Left lung (tissue), 10 donors: Measurements from ENCODE around the gene DACT3. TPM values are rescaled to one million over a fixed set of nuclear protein-coding genes. Genes with fewer than 3 reads are reported as not detected.

Experiments
- ATAC-seq: fragments of 200-7000 bp; cut with Tn5 transposase; one replicate; pipeline ENCODE4 v1.9.1; 2020; ENCODE audit warnings: moderate library complexity
- DNase-seq, 4 donors: peaks; one replicate each; pipeline ENCODE4 v3.0.0-alpha.2; 2013 to 2020
- H3K27ac ChIP-seq, 2 donors: fragments of 200-600 bp; sonication (generic) in 1 of 2; one replicate each; pipeline versions ENCODE4 v1.5.0 to v1.8.0; 2020 to 2021
- H3K27me3 ChIP-seq, 2 donors: fragments of 200-600 bp; sonication (generic) in 1 of 2; one replicate each; pipeline versions ENCODE4 v1.5.0 to v1.8.0; 2020 to 2021
- H3K36me3 ChIP-seq, 2 donors: fragments of 200-600 bp; sonication (generic) in 1 of 2; one replicate each; pipeline versions ENCODE4 v1.5.0 to v1.8.0; 2020 to 2021
- H3K4me1 ChIP-seq, 2 donors: fragments of 200-600 bp; one replicate each; pipeline ENCODE4 v1.8.0; 2021
- H3K4me3 ChIP-seq, 2 donors: fragments of 200-600 bp; sonication (generic) in 1 of 2; one replicate each; pipeline versions ENCODE4 v1.5.0 to v1.8.0; 2020 to 2021; ENCODE audit warnings: mild to moderate bottlenecking in 1 of 2
- H3K9me3 ChIP-seq, 2 donors: fragments of 200-600 bp; sonication (generic) in 1 of 2; one replicate each; pipeline versions ENCODE4 v1.5.0 to v1.8.0; 2020 to 2021
- intact Hi-C, 2 donors: fragments of 100-400 bp; cut with DNase I; formaldehyde crosslinking; loops; one replicate each; pipeline versions ENCODE4 v1.11.2 to v1.14.2; 2022
- polyA plus RNA-seq, 6 donors: library from polyadenylated mRNA; unstranded; fragments of 120-200 nt; gene quantifications; one replicate each; pipeline ENCODE4 v1.2.1, GENCODE V29; 2013; ENCODE audit not compliant: insufficient read length in 6 of 6
- total RNA-seq, 2 donors: library from RNA; stranded (reverse); fragmentation: NEBNext Ultra II Directional; extraction: Animal tissue kit (Norgen Biotek cat#: 25700); gene quantifications; one replicate each; pipeline ENCODE4 v1.2.1, GENCODE V29; 2021
- TF ChIP-seq, protein P1 (sequence below), 2 donors: fragments of 200-600 bp; sonication (generic) in 1 of 2; IDR thresholded peaks; one replicate each; pipeline versions ENCODE4 v1.5.0 to v1.8.0; 2021; ENCODE audit warnings: antibody characterized with exemption in 2 of 2
- donor health status: DM: no; HTN: yes; CAD: no.
- donor health status: DM: no; HTN: no; CAD: no.

Gene DACT3
- total and polyA plus RNA-seq, 8 donors: 6.6 to 53.4 (median 43.2) TPM

DNA sequence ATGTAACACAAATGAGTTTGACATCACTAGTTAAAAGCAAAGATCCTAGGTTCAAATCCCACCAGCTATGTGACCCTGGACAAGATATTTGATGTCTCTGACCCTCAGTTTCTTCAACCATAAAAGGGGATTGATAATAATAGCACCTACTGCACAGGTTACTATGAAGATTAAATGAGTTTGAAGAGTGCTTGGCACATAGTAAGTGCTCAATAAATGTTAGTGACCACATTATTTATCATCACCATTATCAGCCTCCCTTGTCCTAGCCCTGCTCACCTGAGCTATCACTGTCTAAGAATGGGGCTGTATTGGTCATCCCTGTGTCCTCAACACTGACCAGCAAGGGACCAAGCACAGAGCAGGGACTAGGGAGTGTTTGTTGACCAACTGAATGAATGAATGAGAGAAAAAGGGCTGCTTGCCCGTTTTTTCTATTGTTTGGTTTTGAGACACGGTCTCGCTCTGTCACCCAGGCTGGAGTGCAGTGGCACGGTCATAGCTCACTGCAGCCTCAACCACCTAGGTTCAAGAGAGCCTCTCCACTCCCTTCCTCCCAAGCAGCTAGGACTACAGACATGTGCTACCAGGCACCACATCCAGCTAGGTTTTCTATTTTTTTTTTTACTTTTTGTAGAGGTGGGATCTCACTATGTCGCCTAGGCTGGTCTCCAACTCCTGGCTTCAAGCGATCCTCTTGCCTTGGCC, 26.6 kb upstream of the DACT3 start:
- Histone ChIP-seq H3K27ac (no peak overlapping the region), H3K4me3 (no peak overlapping the region), H3K9me3 (no peaks in the 10 kb centered on the region), H3K4me1 (no peaks in the 10 kb centered on the region), H3K36me3 (peaks cover 0 to 100% of the 10 kb centered on the region in 2 donors), H3K27me3 (no peaks in the 10 kb centered on the region)
- TF ChIP-seq, protein P1, sequence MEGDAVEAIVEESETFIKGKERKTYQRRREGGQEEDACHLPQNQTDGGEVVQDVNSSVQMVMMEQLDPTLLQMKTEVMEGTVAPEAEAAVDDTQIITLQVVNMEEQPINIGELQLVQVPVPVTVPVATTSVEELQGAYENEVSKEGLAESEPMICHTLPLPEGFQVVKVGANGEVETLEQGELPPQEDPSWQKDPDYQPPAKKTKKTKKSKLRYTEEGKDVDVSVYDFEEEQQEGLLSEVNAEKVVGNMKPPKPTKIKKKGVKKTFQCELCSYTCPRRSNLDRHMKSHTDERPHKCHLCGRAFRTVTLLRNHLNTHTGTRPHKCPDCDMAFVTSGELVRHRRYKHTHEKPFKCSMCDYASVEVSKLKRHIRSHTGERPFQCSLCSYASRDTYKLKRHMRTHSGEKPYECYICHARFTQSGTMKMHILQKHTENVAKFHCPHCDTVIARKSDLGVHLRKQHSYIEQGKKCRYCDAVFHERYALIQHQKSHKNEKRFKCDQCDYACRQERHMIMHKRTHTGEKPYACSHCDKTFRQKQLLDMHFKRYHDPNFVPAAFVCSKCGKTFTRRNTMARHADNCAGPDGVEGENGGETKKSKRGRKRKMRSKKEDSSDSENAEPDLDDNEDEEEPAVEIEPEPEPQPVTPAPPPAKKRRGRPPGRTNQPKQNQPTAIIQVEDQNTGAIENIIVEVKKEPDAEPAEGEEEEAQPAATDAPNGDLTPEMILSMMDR (IDR thresholded peaks at IDR 0.05): no peak
- DNase-seq: no peak
- intact Hi-C loops: no loop called here
- no peak for ATAC-seq

DNA sequence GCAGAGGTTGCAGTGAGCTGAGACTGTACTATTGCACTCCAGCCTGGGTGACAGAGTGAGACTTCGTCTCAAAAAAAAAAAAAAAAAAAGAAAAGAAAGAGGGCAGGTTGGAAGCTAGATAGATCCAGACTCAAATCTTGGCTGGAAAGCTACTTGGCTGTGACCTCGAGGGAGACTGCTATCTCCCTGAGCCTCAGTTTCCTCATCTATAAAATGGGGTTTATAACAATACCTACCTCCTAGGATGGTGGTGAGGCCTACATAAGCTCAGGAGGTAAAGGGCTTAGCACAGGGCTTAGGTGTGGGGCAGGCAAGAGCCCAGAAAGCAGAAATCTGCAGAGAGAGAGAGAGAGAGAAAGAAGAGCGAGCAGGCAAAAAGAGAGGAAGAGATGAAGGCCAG, 24.2 kb upstream of the DACT3 start:
- H3K9me3 ChIP-seq: no peaks in the 10 kb centered on the region
- H3K27ac ChIP-seq: no peak overlapping the region
- intact Hi-C loops: no loop called here
- DNase-seq (no peak), ATAC-seq (no peak)
- TF ChIP-seq, protein P1 (IDR thresholded peaks at IDR 0.05): no peak
- H3K4me1 ChIP-seq: no peaks in the 10 kb centered on the region
- peaks cover 0 to 100% of the 10 kb centered on the region in 2 donors for H3K36me3 ChIP-seq
- H3K27me3 ChIP-seq: no peaks in the 10 kb centered on the region
- no peak overlapping the region for H3K4me3 ChIP-seq

DNA sequence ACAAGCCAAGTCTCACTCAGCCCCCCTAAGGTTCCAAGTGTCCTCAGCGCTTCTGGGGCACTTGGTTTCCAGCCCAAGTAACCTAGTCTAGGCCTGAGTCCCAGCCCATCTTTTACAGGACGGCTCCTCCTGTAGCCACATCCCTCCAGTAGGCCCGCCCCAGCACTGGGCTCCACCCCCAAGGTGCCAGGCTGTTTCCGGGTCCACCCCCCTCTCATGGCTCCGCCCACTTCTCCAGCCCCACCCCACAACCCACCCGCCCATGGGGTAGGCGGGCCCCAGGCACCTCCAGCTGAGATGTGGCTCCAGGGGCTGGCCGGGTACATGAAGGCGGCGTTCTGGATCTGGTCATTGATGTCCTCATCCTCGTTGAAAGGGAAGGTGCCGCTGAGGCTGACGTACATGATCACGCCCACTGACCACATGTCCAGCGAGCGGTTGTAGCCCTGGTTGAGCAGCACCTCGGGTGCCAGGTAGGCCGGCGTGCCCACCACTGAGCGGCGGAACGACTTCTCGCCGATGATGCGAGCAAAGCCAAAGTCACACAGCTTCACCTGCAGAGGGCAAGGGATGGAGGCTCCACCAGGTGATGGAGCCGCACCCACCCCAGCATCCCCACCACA, 17.2 kb upstream of the DACT3 start:
- Histone ChIP-seq H3K4me1 (no peaks in the 10 kb centered on the region), H3K27me3 (no peaks in the 10 kb centered on the region), H3K27ac (no peak overlapping the region), H3K36me3 (peaks cover 0 to 100% of the 10 kb centered on the region in 2 donors), H3K4me3 (no peak overlapping the region), H3K9me3 (no peaks in the 10 kb centered on the region)
- TF ChIP-seq, protein P1 (IDR thresholded peaks at IDR 0.05): no peak
- peak; percentile 39 for ATAC-seq
- peak in 1 of 4 donors; percentile 63 for DNase-seq
- intact Hi-C loops: no loop called here

DNA sequence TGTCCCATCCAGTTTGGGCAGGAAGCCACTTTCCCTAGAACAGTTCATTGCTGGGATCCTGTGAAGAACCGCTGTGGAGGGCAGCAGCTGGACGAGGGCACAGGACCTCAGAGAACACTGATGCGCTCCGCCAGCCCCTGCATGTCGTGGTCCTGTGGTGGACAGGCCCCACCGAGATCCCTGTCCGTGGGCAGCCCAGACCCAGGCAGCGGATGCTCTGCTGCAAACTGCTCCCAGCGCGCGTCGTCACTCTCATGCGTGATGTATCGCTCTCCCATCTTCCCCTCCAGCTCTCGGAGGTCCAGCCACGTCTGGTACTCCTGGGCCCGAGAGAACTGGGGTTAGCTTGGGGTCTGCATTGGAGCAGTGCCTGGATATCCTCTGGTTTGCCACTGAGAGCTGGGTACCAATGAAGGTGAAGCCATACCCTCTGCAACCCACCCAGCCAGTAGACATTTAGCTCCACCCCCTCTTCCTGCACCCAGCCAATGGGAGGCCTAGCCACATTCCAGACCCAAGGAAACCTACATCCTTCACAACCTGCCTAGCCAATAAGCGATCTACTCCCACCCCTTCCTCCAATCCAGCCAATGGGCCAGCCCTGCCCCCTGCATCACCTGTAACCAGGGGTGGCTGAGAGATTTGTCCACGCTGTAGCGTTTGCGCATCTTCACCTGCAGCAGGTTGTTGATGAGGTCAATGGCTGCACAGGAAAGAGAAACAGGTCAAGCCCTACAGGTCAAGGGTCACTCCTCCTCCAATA, 13.6 kb upstream of the DACT3 start:
- Histone ChIP-seq H3K36me3 (peaks cover 0 to 74% of the 10 kb centered on the region in 2 donors), H3K4me1 (no peaks in the 10 kb centered on the region), H3K9me3 (no peaks in the 10 kb centered on the region), H3K4me3 (no peak overlapping the region), H3K27ac (no peak overlapping the region), H3K27me3 (no peaks in the 10 kb centered on the region)
- intact Hi-C loops: no loop called here
- TF ChIP-seq, protein P1 (IDR thresholded peaks at IDR 0.05): no peak
- DNase-seq (no peak), ATAC-seq (peak; percentile 46)

DNA sequence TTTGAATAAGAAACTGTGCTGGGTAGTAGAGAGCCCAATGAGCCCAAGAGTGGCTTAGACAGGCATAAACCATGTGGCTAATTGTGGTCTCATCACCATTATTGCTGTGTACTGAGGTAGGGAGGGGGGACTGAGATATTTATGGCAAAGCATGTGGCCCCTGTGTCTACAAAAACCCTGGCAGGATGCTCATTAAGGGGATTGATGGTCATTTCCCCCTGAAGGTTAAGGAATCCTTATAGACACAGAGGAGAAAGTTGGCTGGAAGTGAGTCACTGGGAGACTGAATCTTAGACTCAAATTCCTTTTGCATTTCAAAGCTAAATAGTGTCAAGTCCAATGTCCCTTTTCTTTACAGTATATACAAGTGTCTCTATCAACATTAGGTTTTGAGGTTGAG, 9.8 kb upstream of the DACT3 start:
- Histone ChIP-seq H3K4me1 (no peaks in the 10 kb centered on the region), H3K27ac (no peak overlapping the region), H3K9me3 (no peaks in the 10 kb centered on the region), H3K4me3 (no peak overlapping the region), H3K27me3 (no peaks in the 10 kb centered on the region), H3K36me3 (peaks cover 0 to 36% of the 10 kb centered on the region in 2 donors)
- intact Hi-C loops: no loop called here
- DNase-seq (no peak), ATAC-seq (no peak)
- TF ChIP-seq, protein P1 (IDR thresholded peaks at IDR 0.05): no peak
